ENCODE data around the gene SERPINA3. TPM values are rescaled to one million over a fixed set of nuclear protein-coding genes. Genes with fewer than 3 reads are reported as not detected.

SERPINA3 gene
- total and polyA plus RNA-seq, 8 donors: 15.1 to 1,820 (median 99.6) TPM

DNA sequence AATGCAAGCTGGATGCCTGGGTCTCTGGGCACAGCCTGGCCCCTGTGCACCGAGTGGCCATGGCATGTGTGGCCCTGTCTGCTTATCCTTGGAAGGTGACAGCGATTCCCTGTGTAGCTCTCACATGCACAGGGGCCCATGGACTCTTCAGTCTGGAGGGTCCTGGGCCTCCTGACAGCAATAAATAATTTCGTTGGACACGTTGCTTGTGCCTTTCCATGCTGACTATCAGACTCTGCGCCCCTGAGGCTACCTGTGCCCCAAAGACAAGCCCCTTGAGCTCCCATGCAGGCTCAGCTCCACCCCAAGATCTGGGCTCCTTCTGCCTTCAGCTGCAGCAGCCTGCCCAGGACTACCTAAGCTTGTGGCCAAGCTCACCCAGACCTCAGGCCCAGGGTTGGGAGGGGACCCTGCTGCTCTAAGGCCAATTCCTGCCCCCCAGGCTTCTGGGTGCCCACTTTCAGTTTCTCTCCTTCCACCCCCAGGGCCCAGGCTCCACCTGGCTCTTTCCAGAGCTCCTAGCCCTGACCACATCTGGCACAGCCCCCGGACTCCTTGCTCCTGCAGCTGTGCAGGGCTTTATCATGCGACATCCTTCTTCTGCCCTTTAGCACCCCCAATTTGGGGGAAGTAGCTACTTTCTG, 11.8 kb downstream of the SERPINA3 start:
- DNase-seq: no peak
- no peak overlapping the region for H3K27ac ChIP-seq
- no peaks in the 10 kb centered on the region for H3K4me1 ChIP-seq
- no peak overlapping the region for H3K4me3 ChIP-seq
- intact Hi-C loops (cut with DNase I; ENCODE audit: low total_unique reads): no loop called here
- WGBS, 5 donors: 81 to 91% (median 85%) methylated on average over 6 to 7 of the region's 7 CpGs
- H3K27me3 ChIP-seq: peaks cover 0 to 23% (median 0%) of the 10 kb centered on the region in 3 donors
- no peak for TF ChIP-seq POLR2A (IDR thresholded peaks at IDR 0.05)
- TF ChIP-seq, protein P1, sequence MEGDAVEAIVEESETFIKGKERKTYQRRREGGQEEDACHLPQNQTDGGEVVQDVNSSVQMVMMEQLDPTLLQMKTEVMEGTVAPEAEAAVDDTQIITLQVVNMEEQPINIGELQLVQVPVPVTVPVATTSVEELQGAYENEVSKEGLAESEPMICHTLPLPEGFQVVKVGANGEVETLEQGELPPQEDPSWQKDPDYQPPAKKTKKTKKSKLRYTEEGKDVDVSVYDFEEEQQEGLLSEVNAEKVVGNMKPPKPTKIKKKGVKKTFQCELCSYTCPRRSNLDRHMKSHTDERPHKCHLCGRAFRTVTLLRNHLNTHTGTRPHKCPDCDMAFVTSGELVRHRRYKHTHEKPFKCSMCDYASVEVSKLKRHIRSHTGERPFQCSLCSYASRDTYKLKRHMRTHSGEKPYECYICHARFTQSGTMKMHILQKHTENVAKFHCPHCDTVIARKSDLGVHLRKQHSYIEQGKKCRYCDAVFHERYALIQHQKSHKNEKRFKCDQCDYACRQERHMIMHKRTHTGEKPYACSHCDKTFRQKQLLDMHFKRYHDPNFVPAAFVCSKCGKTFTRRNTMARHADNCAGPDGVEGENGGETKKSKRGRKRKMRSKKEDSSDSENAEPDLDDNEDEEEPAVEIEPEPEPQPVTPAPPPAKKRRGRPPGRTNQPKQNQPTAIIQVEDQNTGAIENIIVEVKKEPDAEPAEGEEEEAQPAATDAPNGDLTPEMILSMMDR (IDR thresholded peaks at IDR 0.05): no peak
- H3K9me3 ChIP-seq: peaks cover 3 to 8% (median 5%) of the 10 kb centered on the region in 4 donors
- H3K36me3 ChIP-seq: peaks cover 0 to 50% (median 26%) of the 10 kb centered on the region in 4 donors

- WGBS, 5 donors: 82 to 88% (median 85%) methylated on average over 10 of the region's 10 CpGs
- no peaks in the 10 kb centered on the region for H3K4me1 ChIP-seq
- no peak for TF ChIP-seq POLR2AphosphoS5 (IDR thresholded peaks at IDR 0.05)
- TF ChIP-seq, protein P1 (IDR thresholded peaks at IDR 0.05): no peak
- H3K4me3 ChIP-seq: no peak overlapping the region
- peaks cover 0 to 42% (median 21%) of the 10 kb centered on the region in 4 donors for H3K36me3 ChIP-seq
- DNase-seq: no peak
- H3K27ac ChIP-seq: no peak overlapping the region
- H3K27me3 ChIP-seq: peaks cover 0 to 23% (median 0%) of the 10 kb centered on the region in 3 donors
- intact Hi-C loops (cut with DNase I; ENCODE audit: low total_unique reads): no loop called here
- H3K9me3 ChIP-seq: peaks cover 0 to under 1% (median 0%) of the 10 kb centered on the region in 4 donors
These were observed 12.6 kb downstream of the SERPINA3 start for GRCh38 chr14:94624537-94625352.

DNA sequence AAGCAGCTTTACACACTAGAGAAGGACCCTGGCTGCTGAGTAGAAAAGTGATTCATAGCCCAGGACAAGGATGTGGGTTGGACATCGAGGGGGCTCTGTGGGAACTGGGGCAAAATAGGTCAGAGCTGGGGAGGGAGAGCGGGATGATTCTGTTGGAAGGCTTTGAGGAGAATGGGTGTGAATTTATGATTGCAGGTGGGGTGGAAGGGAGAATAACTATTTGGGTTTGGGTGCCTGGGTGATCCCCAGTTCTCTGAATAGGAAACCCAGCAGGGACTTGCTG, 13.1 kb downstream of the SERPINA3 start:
- H3K4me3 ChIP-seq: no peak overlapping the region
- no peak for TF ChIP-seq POLR2AphosphoS5 (IDR thresholded peaks at IDR 0.05)
- no peak for TF ChIP-seq EP300 (IDR thresholded peaks at IDR 0.05)
- TF ChIP-seq POLR2A (IDR thresholded peaks at IDR 0.05): no peak
- TF ChIP-seq, protein P1 (IDR thresholded peaks at IDR 0.05): no peak
- no peak for DNase-seq
- H3K9me3 ChIP-seq: no peaks in the 10 kb centered on the region
- 73 to 82% (median 75%) methylated on average over 2 of the region's 2 CpGs for WGBS, 5 donors
- intact Hi-C loops (cut with DNase I; ENCODE audit: low total_unique reads): no loop called here
- H3K27ac ChIP-seq: no peak overlapping the region
- H3K27me3 ChIP-seq: peaks cover 0 to 23% (median 0%) of the 10 kb centered on the region in 3 donors
- H3K4me1 ChIP-seq: no peaks in the 10 kb centered on the region
- H3K36me3 ChIP-seq: peaks cover 0 to 37% (median 18%) of the 10 kb centered on the region in 4 donors

DNA sequence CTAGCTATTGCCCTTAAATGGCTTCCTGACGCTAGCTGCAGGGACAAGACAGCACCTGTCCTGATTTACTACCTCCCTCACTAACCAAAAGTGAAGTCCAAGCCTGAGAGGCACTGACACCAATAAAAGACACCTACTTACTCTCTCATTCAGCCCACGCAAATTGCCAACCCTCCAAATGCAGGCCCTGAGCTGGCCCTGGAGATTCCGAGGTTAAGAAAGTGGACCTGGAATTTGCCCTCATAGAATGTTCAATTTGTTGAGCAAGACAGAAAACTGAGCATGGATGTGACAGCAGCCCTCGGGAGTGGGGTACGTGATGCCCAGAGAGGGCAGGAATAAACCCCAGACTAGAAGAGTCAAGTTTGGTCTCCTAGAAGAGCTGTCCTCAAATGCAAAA, 16.4 kb downstream of the SERPINA3 start:
- intact Hi-C loops (cut with DNase I; ENCODE audit: low total_unique reads): no loop called here
- Histone ChIP-seq H3K27me3 (peaks cover 0 to 24% (median 0%) of the 10 kb centered on the region in 3 donors), H3K4me1 (no peaks in the 10 kb centered on the region), H3K9me3 (no peaks in the 10 kb centered on the region), H3K4me3 (no peak overlapping the region), H3K27ac (no peak overlapping the region), H3K36me3 (peaks cover 0 to 8% (median 4%) of the 10 kb centered on the region in 4 donors)
- DNase-seq: no peak
- TF ChIP-seq EP300 (IDR thresholded peaks at IDR 0.05) (no peak), POLR2A (IDR thresholded peaks at IDR 0.05) (no peak), POLR2AphosphoS5 (IDR thresholded peaks at IDR 0.05) (no peak)
- TF ChIP-seq, protein P1 (IDR thresholded peaks at IDR 0.05): no peak
- WGBS, 5 donors: 75 to 91% (median 87%) methylated on average over 5 of the region's 5 CpGs
